A673 (cell line): Measurements from ENCODE around the gene CENPN.

ENCODE experiments used
- CTCF ChIP-seq: fragments of 300-800, 200-600 bp; sonication (generic); conservative IDR thresholded peaks from 2 replicates; pipeline ENCODE4 v1.5.1; 2017; ENCODE audit warnings: low read depth, mild to moderate bottlenecking, antibody characterized with exemption, low read length, moderate library complexity, mixed read lengths
- EZH2 ChIP-seq: fragments of 200-600 bp; sonication (generic); IDR thresholded peaks from 2 replicates; pipeline ENCODE4 v1.6.1; 2017; ENCODE audit warnings: borderline replicate concordance, low read depth, mild to moderate bottlenecking, mixed read lengths, antibody characterized with exemption, low read length; ENCODE audit not compliant: poor library complexity, severe bottlenecking

GRCh38 chr16:81003064-81003463 lies 4.0 kb upstream of the CENPN start:
- TF ChIP-seq CTCF (no peak), EZH2 (no peak)
